ENCODE results near the gene IL2RA. TPM values are rescaled to one million over a fixed set of nuclear protein-coding genes. Genes with fewer than 3 reads are reported as not detected.
"Not testable (repeated sequence)": the region's sequence is repeated elsewhere in the genome, so short reads cannot be mapped to it uniquely, and the experiment has no call there.

The IL2RA gene
- total RNA-seq, 2 donors from 2014 or later: 21.0 to 48.2 TPM

DNA sequence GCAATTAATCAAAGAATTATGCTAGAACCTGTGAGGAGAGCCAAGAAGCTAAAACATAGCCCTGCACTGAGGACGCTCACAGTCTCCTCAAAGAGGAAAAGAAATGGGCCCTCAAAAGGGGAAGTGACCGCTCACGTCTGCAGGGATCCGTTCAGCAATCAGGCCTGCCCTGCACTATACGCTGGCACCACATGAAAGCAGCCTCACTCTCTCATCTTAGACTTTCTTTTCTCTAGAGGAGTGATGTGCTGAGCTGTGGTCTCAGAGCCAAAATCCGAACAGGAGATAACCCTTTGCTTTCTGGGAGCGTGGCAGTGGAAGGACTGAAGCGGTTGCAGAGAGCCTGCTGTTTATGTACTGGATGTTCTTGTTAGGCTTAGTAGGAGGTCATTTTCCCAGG lies 6.3 kb upstream of the IL2RA start:
- TF ChIP-seq, protein P1, sequence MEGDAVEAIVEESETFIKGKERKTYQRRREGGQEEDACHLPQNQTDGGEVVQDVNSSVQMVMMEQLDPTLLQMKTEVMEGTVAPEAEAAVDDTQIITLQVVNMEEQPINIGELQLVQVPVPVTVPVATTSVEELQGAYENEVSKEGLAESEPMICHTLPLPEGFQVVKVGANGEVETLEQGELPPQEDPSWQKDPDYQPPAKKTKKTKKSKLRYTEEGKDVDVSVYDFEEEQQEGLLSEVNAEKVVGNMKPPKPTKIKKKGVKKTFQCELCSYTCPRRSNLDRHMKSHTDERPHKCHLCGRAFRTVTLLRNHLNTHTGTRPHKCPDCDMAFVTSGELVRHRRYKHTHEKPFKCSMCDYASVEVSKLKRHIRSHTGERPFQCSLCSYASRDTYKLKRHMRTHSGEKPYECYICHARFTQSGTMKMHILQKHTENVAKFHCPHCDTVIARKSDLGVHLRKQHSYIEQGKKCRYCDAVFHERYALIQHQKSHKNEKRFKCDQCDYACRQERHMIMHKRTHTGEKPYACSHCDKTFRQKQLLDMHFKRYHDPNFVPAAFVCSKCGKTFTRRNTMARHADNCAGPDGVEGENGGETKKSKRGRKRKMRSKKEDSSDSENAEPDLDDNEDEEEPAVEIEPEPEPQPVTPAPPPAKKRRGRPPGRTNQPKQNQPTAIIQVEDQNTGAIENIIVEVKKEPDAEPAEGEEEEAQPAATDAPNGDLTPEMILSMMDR (IDR thresholded peaks at IDR 0.05): no peak
- Histone ChIP-seq H3K4me3 (no peak overlapping the region), H3K27ac (no peak overlapping the region), H3K4me1 (ENCODE audit: control insufficient read depth in 1 of 2, low read depth in 2 of 2) (peaks cover 0 to 3% of the 10 kb centered on the region in 2 donors), H3K9me3 (no peaks in the 10 kb centered on the region), H3K27me3 (replicated peaks; ENCODE audit: insufficient read depth) (no peaks in the 10 kb centered on the region), H3K36me3 (no peaks in the 10 kb centered on the region)
- no peak for ATAC-seq (ENCODE audit: insufficient number of reproducible peaks, low FRiP score, low read depth)
- DNase-seq (ENCODE audit: low spot score): no peak

DNA sequence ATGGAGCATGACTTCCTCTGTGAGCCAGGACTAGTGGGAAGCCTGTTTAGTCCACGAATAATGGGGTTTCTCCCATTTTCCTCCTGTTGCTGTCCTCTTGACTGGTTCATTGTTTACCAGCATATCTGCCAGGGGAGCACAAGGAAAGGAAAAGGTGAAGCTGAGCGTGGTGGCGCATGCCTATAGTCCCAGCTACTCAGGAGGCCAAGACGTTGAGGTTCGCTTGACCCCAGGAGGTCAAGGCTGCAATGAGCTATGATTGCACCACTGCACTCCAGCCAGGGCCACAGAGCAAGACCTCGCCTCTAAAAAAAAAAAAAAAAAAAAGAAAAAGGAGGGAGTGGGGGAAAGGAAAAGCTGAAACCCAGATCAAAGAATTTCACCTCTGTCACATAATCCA lies 5.8 kb upstream of the IL2RA start:
- Histone ChIP-seq H3K4me1 (ENCODE audit: control insufficient read depth in 1 of 2, low read depth in 2 of 2) (peaks cover 0 to 3% of the 10 kb centered on the region in 2 donors), H3K36me3 (no peaks in the 10 kb centered on the region), H3K9me3 (no peaks in the 10 kb centered on the region), H3K4me3 (no peak overlapping the region), H3K27me3 (replicated peaks; ENCODE audit: insufficient read depth) (no peaks in the 10 kb centered on the region), H3K27ac (no peak overlapping the region)
- DNase-seq (ENCODE audit: low spot score): no peak
- TF ChIP-seq, protein P1 (IDR thresholded peaks at IDR 0.05): no peak
- no peak for ATAC-seq (ENCODE audit: insufficient number of reproducible peaks, low FRiP score, low read depth)

DNA sequence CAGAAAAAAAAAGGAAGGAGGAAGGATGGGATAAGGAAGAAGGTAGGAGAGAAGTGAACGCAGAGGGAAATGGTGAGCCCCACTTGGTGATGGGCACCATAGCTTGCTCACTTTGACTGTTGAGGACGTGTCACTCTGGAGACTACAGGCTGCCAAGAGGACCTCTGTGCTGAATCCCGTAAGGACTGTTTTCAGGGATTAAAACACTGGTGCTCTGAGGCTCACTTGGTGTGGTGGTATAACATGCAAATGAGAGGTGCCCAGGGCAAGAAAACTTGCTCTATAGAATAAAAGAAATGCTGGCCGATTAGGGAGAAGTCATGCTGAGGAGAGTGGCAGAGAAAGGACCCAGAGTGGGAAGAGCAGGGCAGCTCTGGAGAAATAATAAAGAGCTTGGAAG lies 5.3 kb upstream of the IL2RA start:
- Histone ChIP-seq H3K9me3 (no peaks in the 10 kb centered on the region), H3K36me3 (no peaks in the 10 kb centered on the region), H3K27ac (no peak overlapping the region), H3K4me1 (ENCODE audit: control insufficient read depth in 1 of 2, low read depth in 2 of 2) (peaks cover 0 to 3% of the 10 kb centered on the region in 2 donors), H3K27me3 (replicated peaks; ENCODE audit: insufficient read depth) (no peaks in the 10 kb centered on the region), H3K4me3 (no peak overlapping the region)
- no peak for DNase-seq (ENCODE audit: low spot score)
- TF ChIP-seq, protein P1 (IDR thresholded peaks at IDR 0.05): no peak
- ATAC-seq (ENCODE audit: insufficient number of reproducible peaks, low FRiP score, low read depth): no peak

DNA sequence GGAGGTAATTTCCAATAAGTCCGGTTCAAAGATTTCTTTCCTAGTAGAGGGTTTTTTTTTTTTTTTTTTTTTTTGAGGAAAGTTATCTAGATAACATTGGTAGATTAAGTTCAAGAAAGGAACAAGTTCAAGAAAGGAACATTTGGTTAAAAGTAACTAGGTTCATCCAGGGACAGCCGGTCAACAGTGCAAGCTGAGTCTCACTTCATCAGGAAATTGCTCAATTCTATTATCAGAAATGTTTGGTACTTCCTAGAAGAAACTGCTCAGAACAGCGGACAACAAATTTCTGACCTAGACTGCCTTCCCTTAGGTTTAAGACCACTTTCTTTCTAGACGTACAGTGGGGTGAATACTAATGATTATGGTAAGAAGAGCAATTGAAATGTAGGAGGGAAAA lies 3.7 kb upstream of the IL2RA start:
- no peaks in the 10 kb centered on the region for H3K36me3 ChIP-seq
- no peaks in the 10 kb centered on the region for H3K9me3 ChIP-seq
- TF ChIP-seq, protein P1 (IDR thresholded peaks at IDR 0.05): no peak
- DNase-seq (ENCODE audit: low spot score): no peak
- ATAC-seq (ENCODE audit: insufficient number of reproducible peaks, low FRiP score, low read depth): no peak
- no peaks in the 10 kb centered on the region for H3K27me3 ChIP-seq (replicated peaks; ENCODE audit: insufficient read depth)
- H3K27ac ChIP-seq: no peak overlapping the region
- no peak overlapping the region for H3K4me3 ChIP-seq
- H3K4me1 ChIP-seq (ENCODE audit: control insufficient read depth in 1 of 2, low read depth in 2 of 2): no peaks in the 10 kb centered on the region

DNA sequence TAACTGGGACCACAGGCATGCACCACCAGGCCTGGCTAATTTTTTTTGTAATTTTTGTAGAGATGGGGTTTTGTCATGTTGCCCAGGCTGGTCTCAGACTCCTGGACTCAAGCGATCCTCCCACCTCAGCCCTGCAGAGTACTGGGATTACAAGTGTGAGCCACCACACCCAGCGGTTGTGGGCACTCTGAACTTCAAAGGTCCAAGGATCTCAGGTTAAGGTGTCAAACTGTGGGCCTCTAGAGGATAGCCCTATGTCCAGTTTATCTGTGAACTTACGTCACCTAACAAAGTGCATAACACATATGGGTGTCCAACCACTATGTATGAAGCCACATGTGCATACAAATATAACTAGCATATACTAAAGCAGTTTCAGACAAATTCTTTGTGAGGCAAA lies 3.2 kb upstream of the IL2RA start:
- TF ChIP-seq, protein P1 (IDR thresholded peaks at IDR 0.05): no peak
- Histone ChIP-seq H3K27ac (no peak overlapping the region), H3K36me3 (no peaks in the 10 kb centered on the region), H3K27me3 (replicated peaks; ENCODE audit: insufficient read depth) (no peaks in the 10 kb centered on the region), H3K4me3 (no peak overlapping the region), H3K9me3 (no peaks in the 10 kb centered on the region), H3K4me1 (ENCODE audit: control insufficient read depth in 1 of 2, low read depth in 2 of 2) (no peaks in the 10 kb centered on the region)
- DNase-seq (ENCODE audit: low spot score): no peak
- no peak for ATAC-seq (ENCODE audit: insufficient number of reproducible peaks, low FRiP score, low read depth)

DNA sequence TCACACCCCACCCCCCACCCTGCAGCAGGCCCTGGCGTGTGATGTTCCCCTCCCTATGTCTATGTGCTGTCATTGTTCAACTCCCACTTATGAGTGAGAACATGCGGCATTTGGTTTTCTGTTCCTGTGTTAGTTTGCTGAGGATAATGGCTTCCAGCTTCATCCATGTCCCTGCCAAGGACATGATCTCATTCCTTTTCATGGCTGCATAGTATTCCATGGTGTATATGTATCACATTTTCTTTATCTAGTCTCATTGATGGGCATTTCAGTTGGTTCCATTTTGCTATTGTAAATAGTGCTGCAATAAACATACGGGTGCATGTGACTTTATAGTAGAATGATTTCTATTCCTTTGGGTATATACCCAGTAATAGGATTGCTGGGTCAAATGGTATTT lies 2.6 kb upstream of the IL2RA start:
- not testable (repeated sequence) for H3K4me3 ChIP-seq; H3K4me1 ChIP-seq (ENCODE audit: control insufficient read depth in 1 of 2, low read depth in 2 of 2); H3K27me3 ChIP-seq (replicated peaks; ENCODE audit: insufficient read depth); DNase-seq (ENCODE audit: low spot score); H3K36me3 ChIP-seq; ATAC-seq (ENCODE audit: insufficient number of reproducible peaks, low FRiP score, low read depth); H3K9me3 ChIP-seq; H3K27ac ChIP-seq
